Skin of body (tissue), 2 donors: ENCODE measurements around the gene C9orf43. TPM values are rescaled to one million over a fixed set of nuclear protein-coding genes. Genes with fewer than 3 reads are reported as not detected.
A peak's percentile ranks its signal among the peaks of the same experiment; 100 is the strongest.
"Not testable (repeated sequence)": the region's sequence is repeated elsewhere in the genome, so short reads cannot be mapped to it uniquely, and the experiment has no call there.

Source experiments
- DNase-seq: peaks from one replicate; lab custom pipeline; 2025; lab: John Stamatoyannopoulos, UW
- total RNA-seq: library from RNA; depleted of rRNA; stranded (reverse); fragments of >200 nt; gene quantifications from one replicate; pipeline ENCODE4 v1.2.3, GENCODE V29; 2014

The C9orf43 gene
- total RNA-seq, 1 donor from 2014 or later: 0.59 TPM

DNA sequence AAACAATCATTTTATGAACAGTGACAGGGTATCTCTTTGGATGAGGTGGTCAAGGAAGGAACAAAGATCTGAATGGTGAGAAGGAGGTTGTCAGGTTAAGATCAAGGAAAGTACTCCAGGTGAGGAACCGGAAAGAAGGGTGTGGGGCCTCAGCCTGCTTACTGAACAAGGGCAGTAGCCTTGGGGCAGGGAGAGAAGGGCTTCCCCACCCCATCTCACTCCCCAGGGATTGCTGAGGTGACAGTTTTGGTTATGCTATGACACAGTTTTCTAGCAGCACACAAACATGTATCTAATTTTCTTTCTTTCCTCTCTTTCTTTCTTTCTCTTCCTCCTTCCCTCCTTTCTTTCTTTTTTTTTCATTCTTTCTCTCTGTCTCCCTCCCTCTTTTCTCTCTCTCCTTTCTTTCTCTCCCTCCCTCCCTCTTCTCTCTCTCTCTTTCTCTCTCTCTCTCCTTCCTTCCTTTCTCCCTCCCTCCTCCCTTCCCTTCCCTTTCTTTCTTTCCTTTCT, 29.6 kb upstream of the C9orf43 start:
- no peak for DNase-seq

GRCh38 chr9:113381441-113381840, 29.1 kb upstream of the C9orf43 start:
- not testable (repeated sequence) for DNase-seq

DNA sequence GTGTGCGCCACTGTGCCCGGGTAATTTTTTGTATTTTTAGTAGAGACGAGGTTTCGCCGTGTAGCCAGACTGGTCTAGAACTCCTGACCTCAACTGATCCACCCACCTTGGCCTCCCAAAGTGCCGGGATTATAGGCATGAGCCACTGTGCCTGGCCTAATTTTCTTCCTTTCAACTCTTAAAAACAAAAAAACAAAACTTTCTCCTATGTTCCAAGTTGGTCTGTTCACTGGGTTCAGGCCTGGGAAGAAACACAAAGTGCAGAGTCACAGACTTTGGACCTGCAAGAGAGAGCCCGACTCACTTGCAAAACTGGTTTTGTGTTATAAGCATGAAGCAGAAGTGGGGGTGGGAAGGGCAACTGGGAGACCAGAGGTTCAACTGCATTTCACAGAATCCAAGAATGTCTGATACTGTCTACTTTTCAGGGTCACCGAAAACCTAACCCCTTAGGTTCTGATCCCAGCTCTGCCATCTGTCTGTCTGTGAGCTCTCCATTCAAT, 28.6 kb upstream of the C9orf43 start:
- DNase-seq: no peak

DNA sequence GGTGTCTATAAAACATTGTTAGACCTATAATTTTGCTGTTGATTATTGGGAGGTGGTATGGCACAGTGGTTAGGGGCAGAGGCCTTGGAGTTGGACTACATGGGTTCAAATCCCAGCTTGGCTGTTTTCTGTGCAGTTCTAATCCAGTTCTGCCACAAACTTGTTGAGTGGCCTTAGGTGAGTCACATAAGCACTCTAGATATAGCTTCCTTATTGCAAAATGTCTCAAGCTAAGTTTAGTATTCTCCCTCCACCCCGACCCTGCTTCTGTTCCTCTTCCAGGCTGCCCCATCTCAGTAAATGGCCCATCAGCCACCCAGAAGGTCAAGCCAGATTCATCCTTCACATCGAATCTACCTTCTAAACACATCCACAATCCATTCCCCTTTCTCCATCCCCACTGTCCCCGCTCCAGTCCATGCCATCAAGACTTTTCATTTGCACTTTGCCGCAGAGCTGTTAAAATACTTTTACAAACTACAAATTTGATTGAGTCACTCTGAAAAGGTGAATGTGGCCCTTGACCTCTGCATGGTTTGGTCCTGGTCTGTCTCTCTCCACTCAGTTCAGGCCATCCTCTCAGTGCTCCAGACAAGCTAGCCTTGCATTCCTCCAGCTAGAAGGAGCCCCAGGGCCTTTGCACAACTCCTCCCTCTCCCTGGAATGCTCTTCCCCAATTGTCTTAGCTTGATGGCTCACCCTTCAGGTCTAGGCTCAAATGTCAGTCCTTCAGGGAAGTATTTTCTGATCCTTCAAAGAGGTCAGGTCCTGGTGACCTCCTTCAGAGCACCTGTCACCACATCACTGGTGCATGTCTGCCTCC, 23.8 kb upstream of the C9orf43 start:
- no peak for DNase-seq

- no peak for DNase-seq
Observed at GRCh38 chr9:113387560-113388230, 22.9 kb upstream of the C9orf43 start.

DNA sequence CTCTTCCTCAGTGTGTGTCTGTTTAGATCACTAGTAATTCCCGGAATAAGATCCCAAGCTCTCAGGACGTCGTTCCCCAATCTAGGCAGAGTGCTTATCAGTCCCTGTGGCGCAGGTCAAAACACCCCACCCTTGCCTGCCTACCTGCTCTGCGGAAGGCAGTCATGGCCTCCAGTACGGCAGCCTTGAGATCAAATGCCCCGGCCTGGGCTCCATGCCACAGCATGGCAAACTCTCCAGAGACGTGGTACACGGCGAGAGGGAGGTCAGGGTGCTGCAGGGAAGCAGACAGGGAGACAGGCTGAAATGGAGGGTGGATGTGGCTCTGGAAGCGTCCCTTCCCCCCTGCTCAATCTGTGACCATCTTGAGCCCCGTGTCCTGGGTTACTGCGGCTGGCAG, 21.7 kb upstream of the C9orf43 start:
- no peak for DNase-seq

GRCh38 chr9:113389451-113389850, 21.1 kb upstream of the C9orf43 start:
- DNase-seq: no peak

GRCh38 chr9:113390192-113390960, 20.2 kb upstream of the C9orf43 start:
- DNase-seq: no peak

- DNase-seq: no peak
Observed at GRCh38 chr9:113391917-113392316, 18.6 kb upstream of the C9orf43 start.

GRCh38 chr9:113393281-113393680, 17.3 kb upstream of the C9orf43 start:
- DNase-seq: no peak

- no peak for DNase-seq
Observed at GRCh38 chr9:113395000-113395861, 15.3 kb upstream of the C9orf43 start.

- no peak for DNase-seq
Observed at GRCh38 chr9:113397203-113397631, 13.3 kb upstream of the C9orf43 start.

- no peak for DNase-seq
Observed at GRCh38 chr9:113398796-113399195, 11.8 kb upstream of the C9orf43 start.

GRCh38 chr9:113399646-113400200, 10.8 kb upstream of the C9orf43 start:
- DNase-seq: no peak

DNA sequence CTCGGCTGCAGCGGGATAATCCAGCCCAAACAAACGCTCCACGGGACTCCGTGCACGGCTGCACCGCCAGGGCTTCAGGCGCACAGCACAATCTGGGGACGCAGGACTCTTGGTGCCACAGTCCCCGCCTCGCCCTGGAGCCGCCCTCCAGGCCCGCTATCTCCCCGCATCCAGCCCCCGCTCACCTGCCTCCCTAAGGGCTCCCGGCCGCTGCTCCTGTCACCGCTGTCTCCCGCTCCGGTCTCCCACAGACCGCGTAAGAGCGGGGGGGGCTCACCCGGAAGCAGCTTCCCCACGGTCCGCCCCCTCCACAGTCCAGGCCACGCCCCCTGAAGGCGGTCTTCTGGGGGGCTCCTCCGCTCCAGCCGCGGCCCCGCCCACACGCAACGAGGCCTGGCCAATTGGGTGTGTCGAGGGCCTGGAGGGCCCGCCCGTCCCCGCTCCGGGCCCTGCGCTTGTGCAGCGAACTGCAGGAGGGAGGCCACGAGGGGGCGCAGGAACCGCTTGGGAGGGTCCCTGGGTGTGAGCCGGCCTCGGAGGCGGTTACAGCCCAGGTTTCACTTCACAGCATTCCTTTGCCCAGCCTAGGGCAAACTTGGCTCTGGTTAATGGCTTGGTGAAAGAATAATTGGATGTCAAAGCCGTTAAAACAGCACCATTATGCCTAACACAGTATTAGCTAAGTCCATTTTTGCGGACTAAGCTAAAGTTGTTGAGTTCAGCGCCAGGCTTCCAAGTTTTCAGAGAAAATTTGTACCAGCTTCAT, 9.3 kb upstream of the C9orf43 start, which contains the start of gene ALAD:
Gene ALAD, minus strand, starts transcription at position 258 of the 766 bp plus-strand sequence. CDS start 7,725 bp downstream, outside the sequence.
- peak; percentile 98 for DNase-seq

- DNase-seq: no peak
Observed at GRCh38 chr9:113403646-113404045, 6.9 kb upstream of the C9orf43 start.

DNA sequence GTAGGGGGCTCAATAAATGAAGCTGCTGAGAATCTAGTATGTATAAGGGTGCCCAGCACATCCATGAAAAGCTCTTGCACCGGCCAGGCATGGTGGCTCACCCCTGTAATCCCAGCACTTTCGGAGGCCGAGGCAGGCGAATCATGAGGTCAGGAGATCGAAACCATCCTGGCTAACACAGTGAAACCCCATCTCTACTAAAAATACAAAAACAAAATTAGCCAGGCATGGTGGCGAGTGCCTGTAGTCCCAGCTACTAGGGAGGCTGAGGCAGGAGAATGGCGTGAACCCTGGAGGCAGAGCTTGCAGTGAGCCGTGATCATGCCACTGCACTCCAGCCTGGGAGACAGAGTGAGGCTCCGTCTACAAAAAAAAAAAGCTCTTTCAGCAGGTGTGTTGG, 4.2 kb upstream of the C9orf43 start:
- not testable (repeated sequence) for DNase-seq

DNA sequence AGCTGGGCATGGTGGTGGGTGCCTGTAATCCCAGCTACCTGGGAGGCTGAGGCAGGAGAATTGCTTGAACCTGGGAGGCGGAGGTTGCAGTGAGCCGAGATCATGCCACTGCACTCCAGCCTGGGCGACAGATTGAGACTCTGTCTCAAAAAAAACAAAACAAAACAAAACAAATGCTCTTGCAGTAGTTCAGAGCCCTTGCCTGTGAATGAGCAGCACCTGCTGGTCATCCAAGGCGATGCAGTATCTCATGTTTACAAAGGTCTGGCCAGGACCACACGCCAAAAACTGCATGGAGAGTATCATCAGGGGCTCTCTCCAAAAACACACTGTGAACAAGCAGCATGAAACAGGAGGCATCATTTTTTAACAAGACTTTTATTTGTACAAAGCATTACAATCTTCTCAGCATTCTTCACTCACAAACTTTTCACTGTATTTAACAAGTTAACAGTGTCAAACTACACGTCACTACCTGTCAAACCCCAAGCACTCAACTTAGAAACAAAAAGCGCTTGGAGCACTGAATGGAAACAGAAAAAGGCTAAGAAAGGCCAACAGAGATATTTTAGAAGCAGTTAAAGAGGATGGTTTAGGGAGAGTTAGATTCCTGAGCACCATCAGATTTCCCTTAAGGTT, 3.6 kb upstream of the C9orf43 start:
- peak; percentile 50 for DNase-seq

GRCh38 chr9:113409481-113409880, 1.1 kb upstream of the C9orf43 start:
- no peak for DNase-seq
